ENCODE data around the gene METTL23.
A peak's percentile ranks its signal among the peaks of the same experiment; 100 is the strongest.
"Not testable (repeated sequence)": the region's sequence is repeated elsewhere in the genome, so short reads cannot be mapped to it uniquely, and the experiment has no call there.

Gene METTL23

DNA sequence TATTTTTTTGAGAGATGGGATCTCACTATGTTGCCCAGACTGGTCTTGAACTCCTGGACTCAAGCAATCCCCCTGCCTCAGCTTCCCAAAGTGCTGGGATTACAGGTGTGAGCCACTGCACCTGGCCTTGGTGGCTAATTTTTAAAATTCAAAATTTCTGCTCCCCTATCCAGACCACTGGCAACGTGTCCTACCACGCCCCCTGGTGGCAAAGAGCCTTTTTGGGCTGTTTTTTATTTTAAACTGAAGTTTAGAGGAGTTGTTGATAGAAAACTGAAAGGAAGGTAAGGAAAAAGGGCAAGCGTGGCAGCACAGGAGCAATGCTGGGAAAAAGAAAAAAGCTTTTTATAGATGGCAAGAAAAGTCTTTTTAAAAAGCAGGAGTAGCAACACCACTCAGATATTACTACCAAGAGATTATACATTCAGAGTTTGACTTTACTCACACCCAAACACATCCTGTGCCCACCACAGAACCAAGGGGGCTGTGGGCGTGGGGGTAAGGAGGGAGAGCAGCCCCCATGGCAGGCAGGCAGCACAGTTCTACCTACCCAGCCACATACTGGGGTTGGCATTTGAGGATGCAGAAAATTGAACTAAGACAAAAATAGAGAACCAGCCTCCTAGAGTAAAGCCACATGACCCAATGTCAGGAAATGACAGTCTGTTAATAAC lies 11.7 kb upstream of the METTL23 start:
- peak in 1 of 2 experiments; percentile 52 for DNase-seq

DNA sequence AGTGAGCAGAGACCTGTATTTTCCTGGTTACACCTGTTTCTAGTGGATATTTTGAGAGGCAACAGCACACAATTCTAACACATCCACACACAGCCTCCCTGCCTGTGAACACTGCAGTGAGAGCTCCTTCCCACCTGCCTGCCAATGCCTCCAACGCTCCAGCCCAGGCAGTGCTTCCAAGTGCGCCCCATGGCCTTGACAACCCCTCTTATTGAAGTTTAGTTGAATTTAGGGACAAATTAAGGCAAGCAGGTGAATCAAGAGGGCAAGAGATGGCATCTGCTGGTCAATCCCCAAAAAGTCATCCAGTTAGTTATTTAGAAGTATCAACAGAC lies 11.2 kb upstream of the METTL23 start:
- no peak for DNase-seq

DNA sequence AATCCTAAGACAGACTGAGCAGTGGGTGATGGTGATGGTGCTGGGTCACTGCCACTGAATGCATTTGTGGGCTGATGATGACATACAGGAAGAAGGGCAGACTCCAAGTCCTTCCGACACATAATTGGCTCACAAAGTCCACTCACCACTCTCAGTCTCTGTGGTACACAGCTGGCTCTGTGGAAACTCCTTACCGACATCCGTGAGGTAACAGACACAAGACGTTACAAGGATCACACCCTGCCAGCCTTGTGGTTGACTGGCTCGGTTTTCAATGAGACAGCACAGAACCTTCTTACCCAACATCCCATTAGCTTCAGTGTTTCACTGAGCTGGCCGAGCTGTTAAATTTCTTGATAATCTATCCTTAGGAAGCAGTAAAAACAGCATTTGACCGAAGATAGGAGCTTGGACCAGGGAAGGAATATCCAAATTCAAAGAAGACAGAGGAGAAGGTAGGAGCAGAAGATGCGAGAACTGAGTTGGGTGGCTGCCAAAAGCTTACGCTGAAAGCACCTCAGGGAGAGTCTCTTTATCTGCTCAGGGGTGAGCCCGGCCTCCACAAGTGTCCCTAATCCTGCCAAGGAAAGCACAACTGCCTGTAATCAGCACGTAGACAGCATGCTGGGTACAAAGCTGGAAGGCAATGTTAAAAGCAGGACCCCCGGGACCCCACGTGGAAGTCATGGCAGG lies 10.3 kb upstream of the METTL23 start:
- DNase-seq: peak in 1 of 2 experiments; percentile 58

DNA sequence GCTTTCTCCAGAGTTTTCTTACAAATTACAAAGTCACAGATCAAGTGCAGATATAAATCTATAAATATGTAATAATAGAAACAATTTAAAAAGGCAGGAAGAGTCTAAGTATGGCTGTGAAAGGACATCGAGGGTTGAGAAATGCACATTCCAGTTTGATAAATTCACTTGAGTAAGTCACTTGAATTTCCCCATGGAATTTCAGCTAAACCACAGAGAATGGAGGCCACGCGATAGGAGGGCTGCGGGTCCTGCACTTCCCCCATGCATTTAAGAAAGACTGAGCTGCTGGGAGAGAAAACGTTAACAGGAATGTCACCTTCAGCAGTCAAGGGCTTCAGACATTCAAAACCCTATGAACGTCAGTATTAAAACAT lies 9.8 kb upstream of the METTL23 start:
- peak in 1 of 2 experiments; percentile 21 for DNase-seq

DNA sequence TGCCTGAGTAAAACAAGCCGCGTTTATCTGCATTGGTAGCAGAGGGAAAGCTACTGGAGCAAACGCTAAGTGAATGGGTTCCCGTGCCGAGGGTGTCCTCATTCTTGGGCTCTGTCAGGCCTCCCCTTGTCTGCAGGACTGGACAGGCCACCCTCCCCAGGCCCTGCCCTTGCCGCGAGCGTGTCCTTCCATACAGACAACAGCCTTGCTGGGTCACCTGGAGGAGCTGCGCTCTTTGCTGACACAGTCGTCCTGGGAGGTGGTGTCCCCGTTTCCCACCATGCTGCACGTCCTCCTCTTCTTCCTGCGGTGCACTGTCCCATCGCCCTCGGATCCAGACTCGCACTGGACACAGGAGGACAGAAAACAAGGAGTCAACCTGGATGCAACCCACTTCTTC lies 8.1 kb upstream of the METTL23 start:
- DNase-seq: no peak

DNA sequence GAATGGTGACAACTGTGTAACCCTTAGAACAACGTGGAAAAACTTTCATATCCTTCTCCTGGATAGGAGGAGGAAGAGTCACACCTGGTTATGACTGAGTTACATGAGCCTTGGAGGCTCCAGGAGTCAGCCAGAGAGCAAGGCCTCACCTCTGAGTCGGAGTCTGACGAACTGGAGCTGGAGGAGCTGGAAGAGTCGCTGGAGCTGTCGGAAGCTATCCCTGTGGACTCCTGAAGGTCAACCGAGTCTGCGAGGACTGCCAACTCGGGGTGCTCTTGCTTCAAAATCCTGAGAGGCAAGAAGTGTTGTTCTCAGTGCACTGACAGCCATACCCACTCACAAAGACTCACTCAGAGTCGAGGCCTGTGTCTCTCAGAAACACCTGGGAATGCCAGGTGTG lies 6.4 kb upstream of the METTL23 start:
- DNase-seq: no peak

DNA sequence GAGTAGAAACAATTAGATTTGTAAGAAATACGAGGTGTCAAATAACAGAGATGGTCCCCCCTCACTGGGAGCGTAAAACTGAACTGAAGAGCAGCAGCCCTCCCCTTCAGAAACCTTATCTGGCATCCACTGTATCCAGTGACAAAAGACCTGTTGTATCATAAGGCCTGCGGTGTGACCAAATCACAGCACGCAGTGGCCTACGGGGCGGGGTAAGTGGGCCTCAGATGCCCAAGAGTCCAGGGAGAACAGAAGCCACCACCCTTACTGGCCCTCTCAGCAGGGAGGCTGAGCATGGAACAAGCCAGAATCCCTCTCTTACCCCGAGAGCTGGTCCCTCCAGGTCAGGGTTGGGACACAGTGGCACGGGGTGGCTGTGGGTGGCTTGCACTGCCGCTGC lies 5.7 kb upstream of the METTL23 start:
- no peak for DNase-seq

DNA sequence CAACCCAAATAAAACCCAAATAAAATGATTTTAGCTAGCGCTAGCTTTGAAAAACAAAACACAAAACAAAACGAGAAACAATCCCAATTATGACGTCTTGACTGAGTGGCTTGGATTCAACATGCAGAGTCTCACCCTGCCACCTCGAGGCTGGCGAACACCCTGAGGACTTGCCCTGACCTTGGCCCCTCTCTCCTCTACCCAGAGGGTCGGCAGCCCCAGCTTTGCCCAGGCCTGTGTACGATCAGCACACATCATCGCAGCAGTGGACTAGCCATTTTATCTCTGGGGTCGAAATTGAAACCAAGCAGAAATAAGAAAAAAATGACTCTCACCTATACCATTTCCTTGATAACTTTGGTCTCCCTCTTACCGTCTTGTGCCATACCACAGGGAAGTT lies 5.2 kb upstream of the METTL23 start:
- no peak for DNase-seq

DNA sequence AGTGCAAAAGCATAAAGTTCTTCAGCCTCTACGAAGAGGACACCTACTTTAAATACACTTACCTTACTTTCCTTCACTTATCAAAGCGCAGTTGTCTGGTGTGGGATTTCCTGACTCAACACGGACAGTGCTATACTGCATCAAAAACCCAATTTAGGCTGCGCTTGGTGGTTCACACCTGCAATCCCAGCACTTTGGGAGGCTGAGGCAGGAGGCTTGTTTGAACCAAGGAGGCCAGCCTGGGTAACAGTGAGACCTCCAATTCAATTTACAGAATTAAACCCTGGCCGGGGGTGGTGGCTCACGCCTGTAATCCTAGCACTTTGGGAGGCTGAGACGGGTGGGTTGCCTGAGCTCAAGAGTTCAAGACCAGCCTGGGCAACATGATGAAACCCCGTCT lies 4.4 kb upstream of the METTL23 start:
- DNase-seq: no peak

DNA sequence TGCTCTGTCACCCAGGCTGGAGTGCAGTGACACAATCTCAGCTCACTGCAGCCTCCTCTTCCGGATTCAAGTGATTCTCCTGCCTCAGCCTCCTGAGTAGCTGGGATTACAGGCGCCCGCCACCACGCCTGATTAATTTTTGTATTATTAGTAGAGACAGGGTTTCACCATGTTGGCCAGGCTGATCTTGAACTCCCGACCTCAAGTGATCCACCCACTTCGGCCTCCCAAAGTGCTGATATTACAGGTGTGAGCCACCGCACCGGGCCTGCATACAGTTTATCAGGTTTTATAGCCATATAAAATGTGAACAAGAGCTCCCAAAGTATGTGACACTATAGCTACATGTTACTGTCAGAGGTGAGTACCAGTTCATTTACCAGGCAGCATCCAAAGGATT lies 3.7 kb upstream of the METTL23 start:
- DNase-seq: not testable (repeated sequence)

DNA sequence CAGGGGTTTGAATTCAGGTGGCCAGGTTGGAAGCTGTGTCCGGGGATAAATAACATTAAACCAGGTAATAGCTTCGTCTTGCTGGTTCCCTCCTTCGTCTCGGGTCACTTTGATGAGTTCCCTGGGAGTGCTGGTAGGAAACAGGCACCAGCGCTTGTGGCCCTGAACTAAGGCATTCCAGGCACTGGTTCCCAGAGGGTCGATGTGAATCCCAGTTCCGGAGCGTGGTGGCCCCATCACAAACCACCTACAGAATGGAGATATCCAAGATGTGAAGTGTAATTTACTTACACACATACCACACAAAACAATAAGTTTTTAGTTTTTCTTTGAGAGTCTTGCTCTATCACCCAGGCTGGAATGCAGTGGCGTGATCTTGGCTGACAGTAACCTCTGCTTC lies 2.8 kb upstream of the METTL23 start:
- DNase-seq: no peak

DNA sequence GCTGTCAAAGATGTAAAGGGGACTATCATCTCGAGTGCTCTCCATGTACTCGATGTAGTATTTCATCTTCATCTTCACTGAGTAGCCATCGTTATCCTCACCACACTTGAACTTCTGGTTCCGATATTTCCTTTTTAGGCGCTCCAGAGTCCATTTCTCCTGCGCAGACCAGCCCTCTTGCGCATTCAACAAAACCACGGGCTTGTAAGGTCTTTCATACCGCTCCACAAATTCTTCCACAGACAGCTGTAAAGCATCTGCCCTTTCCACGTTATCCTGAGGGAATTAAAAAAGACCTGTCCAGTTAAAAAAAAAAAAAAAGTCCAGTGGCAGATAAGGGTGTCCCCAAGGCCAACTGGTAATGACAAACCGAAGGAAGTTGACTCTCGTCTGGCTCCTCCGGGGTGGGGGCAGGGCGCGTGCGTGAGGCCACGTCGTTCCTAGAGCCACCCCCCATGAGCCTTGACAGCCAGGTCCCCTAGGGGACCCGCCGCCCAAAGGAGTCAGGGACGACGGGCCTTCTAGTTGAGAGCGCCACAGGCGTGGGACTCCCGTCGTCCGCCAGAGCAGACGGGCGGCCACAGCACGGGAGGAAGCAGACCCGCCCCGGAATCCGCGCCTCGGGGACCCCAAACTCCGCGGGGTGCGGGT lies 934 bp upstream of the METTL23 start:
- peak in 1 of 2 experiments; percentile 51 for DNase-seq

DNA sequence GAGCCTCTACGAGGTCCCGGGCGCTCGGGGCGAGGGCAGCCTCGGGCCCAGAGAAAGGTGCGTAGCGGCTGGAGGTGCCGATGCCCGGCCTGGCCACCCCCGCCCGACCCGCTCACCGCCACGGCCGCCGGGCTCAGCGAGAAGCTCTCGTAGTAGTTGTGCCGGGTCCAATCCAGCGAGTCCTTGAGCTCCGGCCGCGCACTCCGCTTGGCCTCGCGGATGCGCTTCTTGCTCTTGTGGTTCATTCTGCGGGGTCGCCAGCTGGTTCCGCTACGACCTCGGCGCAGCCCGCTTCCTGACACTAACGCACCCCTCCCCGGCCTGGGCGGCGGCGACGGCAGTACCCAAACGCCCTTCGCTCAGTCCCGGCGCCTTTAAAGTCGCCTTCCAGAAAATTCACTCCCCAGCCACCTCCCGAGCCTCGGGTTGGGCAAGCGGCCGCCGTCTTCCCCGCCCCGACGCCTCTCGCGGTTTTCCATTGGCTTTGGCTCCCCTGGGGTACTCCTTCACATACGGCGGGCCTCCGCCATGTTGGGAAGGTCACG lies 336 bp upstream of the METTL23 start, which contains the start of gene JMJD6:
Gene JMJD6, minus strand, starts transcription at position 376 of the 545 bp plus-strand sequence. Its CDS starts 131 bp downstream, at position 245.
- peak; percentile 82 to 95 for DNase-seq

DNA sequence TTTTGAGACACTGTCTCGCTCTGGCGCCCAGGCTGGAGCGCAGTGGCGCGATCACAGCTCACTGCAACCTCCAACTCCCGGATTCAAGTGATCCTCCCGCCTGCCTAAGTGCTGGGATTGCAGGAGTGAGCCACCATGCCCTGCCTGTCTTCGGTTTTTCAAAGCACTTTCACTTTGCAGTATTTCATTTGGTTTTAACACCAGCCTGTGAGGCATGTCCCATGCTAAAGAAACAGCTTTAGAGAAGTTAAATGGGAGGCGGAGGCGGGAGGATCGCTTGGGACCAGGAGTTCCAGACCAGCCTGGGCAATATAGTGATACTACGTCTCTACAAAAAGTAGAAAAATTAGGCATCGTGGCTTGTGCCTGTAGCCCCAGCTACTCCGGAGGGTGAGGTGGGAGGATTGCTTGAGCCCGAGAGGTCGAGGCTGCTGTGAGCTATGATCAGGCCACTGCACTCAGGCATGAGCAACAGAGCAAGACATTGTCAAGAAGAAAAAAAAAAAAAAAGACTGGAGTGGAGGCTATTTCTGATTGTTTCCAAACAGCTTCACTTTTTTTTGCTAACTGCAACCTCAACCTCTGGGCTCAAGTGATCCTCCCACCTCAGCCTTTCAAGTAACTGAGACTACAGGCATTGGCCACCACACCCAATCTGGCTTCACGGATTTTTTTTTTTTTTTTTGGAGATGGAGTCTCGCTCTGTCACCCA lies 1.3 kb downstream of the METTL23 start:
- DNase-seq: no peak

DNA sequence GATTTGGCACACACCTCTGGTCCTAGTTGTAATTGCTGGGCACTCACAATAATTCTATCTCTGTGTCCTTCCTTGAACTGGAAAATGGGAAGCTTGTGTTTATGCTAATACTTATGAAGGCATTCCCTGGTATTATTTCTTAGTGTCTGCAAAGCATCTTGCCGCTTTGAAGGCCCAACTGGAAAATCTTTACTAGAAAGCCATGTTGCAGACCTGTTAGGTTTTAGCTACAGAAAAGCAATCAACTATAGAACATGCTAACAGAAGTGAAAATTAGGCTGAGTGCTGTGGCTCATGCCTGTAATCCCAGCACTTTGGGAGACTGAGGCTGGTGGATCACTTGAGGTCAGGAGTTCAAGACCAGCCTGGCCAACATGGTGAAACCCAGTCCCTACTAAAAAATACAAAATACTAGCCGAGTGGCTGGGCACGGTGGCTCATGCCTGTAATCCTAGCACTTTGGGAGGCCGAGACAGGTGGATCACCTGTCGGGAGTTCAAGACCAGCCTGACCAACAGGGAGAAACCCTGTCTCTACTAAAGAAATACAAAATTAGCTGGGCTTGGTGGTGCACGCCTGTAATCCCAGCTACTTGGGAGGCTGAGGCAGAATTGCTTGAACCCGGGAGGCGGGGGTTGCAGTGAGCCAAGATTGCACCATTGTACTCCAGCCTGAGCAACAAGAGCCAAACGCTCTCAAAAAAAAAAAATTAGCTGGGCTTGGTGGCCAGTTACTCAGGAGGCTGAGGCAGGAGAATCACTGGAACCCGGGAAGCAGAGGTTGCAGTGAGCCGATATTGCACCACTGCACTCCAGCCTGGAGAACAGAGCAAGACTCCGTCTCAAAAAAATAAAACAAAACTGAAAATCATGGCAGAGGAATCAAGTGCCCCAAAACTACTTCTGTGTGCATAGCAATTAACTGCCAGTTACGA lies 5.4 kb downstream of the METTL23 start:
- DNase-seq: not testable (repeated sequence)

DNA sequence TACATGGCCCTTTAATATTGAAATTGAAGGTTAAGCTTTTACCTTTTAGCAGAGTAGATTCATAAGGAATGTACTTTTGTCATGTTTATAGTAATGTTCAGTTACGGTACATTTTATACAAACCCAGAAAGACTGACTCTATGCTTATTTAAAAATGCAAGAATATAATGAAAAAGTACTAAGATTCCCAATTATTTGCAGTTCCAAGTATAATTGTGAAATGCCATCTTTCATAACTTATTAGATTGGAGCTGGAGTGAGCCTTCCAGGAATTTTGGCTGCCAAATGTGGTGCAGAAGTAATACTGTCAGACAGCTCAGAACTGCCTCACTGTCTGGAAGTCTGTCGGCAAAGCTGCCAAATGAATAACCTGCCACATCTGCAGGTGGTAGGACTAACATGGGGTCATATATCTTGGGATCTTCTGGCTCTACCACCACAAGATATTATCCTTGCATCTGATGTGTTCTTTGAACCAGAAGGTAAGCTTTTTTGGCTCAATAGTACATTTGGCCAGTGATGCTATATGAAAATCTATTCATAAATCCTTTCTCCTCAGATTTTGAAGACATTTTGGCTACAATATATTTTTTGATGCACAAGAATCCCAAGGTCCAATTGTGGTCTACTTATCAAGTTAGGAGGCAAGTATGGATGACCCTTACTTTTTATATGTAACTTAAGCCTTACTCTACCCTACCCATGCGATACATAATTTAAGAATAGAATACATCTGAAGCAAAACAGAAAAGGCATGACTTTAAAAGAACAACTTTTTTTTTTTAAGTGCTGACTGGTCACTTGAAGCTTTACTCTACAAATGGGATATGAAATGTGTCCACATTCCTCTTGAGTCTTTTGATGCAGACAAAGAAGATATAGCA lies 6.3 kb downstream of the METTL23 start:
- no peak for DNase-seq

DNA sequence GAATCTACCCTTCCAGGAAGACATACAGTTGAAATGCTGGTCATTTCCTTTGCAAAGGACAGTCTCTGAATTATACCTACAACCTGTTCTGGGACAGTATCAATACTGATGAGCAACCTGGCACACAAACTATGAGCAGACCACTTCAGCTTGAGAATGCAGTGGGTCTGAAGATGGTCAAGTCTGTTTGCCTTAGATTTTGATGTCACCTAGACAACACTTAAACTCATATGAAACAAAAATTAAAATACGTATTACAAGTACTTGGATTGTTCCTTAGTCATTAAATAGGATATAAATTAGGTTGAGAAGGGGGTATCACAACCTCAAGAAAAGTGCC lies 6.9 kb downstream of the METTL23 start:
- DNase-seq: no peak

DNA sequence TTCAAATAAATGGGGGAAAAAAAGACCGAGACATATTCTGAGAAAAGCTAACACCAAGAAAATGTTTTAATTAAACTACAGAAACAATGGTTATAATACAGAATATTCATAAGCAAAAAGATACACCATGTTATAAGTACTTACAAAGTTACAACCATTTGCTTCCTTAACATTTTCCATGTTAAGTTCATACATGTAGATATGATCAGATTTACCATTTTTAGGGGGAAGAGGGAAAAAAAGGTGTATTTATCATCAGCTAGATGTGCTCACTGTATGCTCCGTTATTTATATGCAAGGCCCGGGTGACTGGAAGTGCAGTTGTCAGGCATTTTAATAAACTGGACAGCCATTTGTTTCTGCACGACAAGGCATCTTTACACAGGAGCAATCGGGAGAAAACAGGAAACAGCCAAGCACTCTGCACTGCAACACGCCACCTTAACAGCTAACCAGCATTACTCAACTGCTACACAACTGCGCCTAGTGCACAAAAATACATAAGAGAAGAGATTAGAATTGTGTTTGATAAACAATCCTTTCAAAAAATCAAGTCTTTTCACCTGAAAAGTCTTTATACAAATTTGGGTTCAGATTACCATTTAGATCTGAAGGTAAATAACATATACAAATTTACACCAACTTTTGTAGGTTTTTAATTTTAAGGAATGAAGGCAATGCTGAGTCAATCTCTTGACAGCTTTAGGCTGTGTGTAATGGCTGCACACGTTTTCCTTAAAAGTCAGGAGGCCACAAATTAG lies 7.6 kb downstream of the METTL23 start:
- peak in 1 of 2 experiments; percentile 43 for DNase-seq

DNA sequence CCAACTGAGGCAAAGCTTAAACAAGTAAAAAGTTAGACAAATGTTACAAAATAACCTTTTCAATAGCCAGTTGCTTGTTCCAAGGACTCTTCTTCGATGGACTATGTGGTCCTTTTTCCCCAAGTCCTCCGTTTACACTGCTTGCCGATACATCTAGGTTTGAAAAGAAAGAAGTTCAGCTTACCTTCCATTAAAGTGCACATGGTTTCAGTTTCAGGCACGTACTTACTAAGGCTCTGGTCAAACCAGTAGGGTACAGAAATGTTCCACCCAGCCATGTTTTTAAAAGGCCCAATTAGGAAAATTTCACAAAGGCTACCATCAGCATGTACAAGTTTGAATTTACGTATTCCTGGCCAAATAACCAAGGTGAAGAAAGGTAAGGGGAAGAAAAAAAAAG lies 8.4 kb downstream of the METTL23 start:
- DNase-seq: peak in 1 of 2 experiments; percentile 49
